Ishikawa (cell line): ENCODE results near the gene SCYGR6.

Experiments used
- CEBPB ChIP-seq: IDR thresholded peaks from 2 replicates; pipeline ENCODE4 v1.6.1; 2012
- CREB1 ChIP-seq: IDR thresholded peaks from 2 replicates; pipeline ENCODE4 v1.6.1; 2012; ENCODE audit warnings: low read depth
- EGR1 ChIP-seq: IDR thresholded peaks from 2 replicates; pipeline ENCODE4 v1.6.1; 2012
- EP300 ChIP-seq: IDR thresholded peaks from 2 replicates; pipeline ENCODE4 v1.6.1; 2012; ENCODE audit warnings: borderline replicate concordance
- NFIC ChIP-seq: IDR thresholded peaks from 2 replicates; pipeline ENCODE4 v1.6.1; 2012
- RAD21 ChIP-seq: IDR thresholded peaks from 2 replicates; pipeline ENCODE4 v1.6.1; 2012; ENCODE audit warnings: low read depth
- TAF1 ChIP-seq: IDR thresholded peaks from 2 replicates; pipeline ENCODE4 v1.6.1; 2012; ENCODE audit warnings: low read depth, mild to moderate bottlenecking
- TCF12 ChIP-seq: IDR thresholded peaks from 2 replicates; pipeline ENCODE4 v1.6.1; 2012; ENCODE audit warnings: low read depth
- TEAD4 ChIP-seq: IDR thresholded peaks from 2 replicates; pipeline ENCODE4 v1.6.1; 2012
- YY1 ChIP-seq: IDR thresholded peaks from 2 replicates; pipeline ENCODE4 v1.6.1; 2012; ENCODE audit warnings: low read depth
- ZBTB7A ChIP-seq: IDR thresholded peaks from 2 replicates; pipeline ENCODE4 v1.6.1; 2012; ENCODE audit warnings: low read depth
- TF ChIP-seq, protein P1 (sequence below): IDR thresholded peaks from 2 replicates; pipeline ENCODE4 v1.6.1; 2012
- TF ChIP-seq, protein P2 (sequence below): IDR thresholded peaks from 2 replicates; pipeline ENCODE4 v1.6.1; 2012
- TF ChIP-seq, protein P3 (sequence below): IDR thresholded peaks from 2 replicates; pipeline ENCODE4 v1.6.1; 2012; ENCODE audit warnings: low read depth, mild to moderate bottlenecking

Gene SCYGR6

DNA sequence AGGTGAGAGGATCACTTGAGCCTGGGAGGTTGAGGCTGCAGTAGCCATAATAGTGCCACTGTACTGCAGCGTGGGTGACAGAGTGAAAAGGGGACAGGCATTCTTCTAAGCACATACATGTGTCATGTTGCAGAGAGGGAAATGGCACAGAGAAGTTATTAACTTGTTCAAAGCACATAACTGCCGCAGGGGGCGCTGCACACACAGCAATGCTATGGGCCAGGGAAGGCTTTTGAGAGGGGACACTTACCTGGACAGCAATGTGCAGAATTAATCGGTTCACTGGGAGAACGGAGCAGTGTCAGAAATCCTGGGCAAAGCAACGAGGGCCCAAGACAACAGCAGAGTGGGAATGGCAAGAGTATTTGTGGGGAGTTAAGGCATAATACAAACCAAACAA is 23.5 kb upstream of the SCYGR6 start:
- TF ChIP-seq EGR1 = no peak
- TF ChIP-seq RAD21 = peak; percentile 70
- no peak for TF ChIP-seq CEBPB
- TF ChIP-seq CREB1 = no peak
- TF ChIP-seq EP300 = no peak
- no peak for TF ChIP-seq TCF12
- TF ChIP-seq ZBTB7A = no peak
- TF ChIP-seq TEAD4 = peak; percentile 47

DNA sequence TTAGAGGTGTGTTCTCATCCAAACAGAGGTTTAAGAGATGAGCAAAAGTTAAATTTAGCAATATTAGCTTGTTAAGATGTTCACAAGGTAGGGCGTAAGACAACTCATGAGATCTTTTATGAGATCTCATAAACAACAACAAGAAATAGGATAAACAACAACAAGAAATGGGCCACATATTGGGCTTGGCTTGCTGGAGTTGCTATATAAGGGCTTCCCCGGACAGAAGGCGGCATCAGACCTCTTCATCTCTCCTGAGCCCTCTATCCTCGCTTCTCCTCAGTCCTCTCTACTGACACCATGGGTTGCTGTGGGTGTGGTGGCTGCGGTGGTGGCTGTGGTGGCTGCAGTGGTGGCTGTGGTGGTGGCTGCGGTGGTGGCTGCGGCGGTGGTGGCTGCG is 21.0 kb upstream of the SCYGR6 start, which contains the start of gene SCYGR8:
Gene SCYGR8 (plus strand): TSS at position 301 of the 400 bp plus-strand sequence. CDS start 0 bp downstream, at position 301.
- TF ChIP-seq TAF1 = no peak
- TF ChIP-seq TEAD4 = no peak
- TF ChIP-seq EGR1 = no peak
- no peak for TF ChIP-seq RAD21

DNA sequence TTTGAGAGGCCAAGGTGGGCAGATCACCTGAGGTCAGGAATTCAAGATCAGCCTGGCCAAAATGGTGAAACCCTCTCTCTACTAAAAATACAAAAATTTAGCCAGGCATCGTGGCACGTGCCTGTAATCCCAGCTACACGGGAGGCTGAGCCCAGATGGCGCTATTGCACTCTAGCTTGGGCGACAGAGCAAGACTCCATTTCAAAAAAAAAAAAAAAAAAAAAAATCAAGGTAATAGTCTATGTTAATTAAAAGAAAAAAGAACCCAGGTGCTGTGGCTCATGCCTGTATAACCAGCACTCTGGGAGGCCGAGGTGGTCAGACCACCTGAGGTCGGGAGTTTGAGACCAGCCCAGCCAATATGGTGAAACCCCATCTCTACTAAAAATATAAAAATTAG is 16.1 kb upstream of the SCYGR6 start:
- TF ChIP-seq, protein P1, sequence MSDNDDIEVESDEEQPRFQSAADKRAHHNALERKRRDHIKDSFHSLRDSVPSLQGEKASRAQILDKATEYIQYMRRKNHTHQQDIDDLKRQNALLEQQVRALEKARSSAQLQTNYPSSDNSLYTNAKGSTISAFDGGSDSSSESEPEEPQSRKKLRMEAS = 0 out of 2 replicates have a peak, but pooled peaks have one; percentile 42
- TF ChIP-seq RAD21 (peak; percentile 59), YY1 (0 out of 2 replicates have a peak, but pooled peaks have one; percentile 18)
- TF ChIP-seq, protein P2, sequence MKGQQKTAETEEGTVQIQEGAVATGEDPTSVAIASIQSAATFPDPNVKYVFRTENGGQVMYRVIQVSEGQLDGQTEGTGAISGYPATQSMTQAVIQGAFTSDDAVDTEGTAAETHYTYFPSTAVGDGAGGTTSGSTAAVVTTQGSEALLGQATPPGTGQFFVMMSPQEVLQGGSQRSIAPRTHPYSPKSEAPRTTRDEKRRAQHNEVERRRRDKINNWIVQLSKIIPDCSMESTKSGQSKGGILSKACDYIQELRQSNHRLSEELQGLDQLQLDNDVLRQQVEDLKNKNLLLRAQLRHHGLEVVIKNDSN = peak; percentile 53

DNA sequence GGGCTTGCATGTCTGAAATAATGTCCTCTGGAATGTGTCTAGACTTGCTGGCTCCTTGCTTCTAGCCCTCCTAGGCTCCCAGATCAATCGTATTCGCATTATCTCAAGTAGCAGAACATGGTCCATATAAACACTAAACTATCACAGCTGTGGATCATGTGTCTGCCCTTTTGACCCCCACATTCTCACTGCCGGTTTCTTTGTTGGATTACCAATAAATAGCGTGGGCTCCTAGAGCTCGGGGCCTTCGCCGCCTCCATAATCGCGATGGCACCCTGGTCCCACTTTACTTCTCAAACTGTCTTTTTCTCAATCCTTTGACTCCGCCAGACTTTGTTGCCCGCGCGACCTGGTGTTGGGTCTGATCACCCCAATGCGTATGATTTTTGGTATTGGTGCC is 14.8 kb upstream of the SCYGR6 start:
- no peak for TF ChIP-seq CREB1

DNA sequence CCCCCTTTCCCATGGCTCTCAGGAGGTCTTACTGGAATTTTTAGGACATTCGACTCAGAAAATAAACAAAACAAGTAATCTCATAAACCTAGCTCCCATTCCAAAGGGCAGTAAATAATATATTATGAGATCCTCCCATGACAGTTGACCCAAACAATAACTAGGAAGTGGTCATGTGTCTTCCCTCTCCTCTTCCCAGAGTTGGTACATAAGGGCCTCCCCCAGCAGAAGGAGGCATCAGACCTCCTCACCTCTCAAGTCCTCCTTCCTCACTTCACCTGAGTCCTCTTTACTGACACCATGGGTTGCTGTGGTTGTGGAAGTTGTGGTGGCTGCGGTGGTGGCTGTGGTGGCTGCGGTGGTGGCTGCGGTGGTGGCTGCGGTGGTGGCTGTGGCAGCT is 3.5 kb upstream of the SCYGR6 start, which contains the start of gene SCYGR7:
Gene SCYGR7 (plus strand): TSS at position 301 of the 400 bp plus-strand sequence. CDS start 0 bp downstream, at position 301.
- TF ChIP-seq, protein P3, sequence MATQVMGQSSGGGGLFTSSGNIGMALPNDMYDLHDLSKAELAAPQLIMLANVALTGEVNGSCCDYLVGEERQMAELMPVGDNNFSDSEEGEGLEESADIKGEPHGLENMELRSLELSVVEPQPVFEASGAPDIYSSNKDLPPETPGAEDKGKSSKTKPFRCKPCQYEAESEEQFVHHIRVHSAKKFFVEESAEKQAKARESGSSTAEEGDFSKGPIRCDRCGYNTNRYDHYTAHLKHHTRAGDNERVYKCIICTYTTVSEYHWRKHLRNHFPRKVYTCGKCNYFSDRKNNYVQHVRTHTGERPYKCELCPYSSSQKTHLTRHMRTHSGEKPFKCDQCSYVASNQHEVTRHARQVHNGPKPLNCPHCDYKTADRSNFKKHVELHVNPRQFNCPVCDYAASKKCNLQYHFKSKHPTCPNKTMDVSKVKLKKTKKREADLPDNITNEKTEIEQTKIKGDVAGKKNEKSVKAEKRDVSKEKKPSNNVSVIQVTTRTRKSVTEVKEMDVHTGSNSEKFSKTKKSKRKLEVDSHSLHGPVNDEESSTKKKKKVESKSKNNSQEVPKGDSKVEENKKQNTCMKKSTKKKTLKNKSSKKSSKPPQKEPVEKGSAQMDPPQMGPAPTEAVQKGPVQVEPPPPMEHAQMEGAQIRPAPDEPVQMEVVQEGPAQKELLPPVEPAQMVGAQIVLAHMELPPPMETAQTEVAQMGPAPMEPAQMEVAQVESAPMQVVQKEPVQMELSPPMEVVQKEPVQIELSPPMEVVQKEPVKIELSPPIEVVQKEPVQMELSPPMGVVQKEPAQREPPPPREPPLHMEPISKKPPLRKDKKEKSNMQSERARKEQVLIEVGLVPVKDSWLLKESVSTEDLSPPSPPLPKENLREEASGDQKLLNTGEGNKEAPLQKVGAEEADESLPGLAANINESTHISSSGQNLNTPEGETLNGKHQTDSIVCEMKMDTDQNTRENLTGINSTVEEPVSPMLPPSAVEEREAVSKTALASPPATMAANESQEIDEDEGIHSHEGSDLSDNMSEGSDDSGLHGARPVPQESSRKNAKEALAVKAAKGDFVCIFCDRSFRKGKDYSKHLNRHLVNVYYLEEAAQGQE = no peak
- TF ChIP-seq ZBTB7A (no peak), CREB1 (no peak), TEAD4 (no peak), EGR1 (no peak)
- TF ChIP-seq, protein P1 = no peak
- TF ChIP-seq, protein P2 = no peak

DNA sequence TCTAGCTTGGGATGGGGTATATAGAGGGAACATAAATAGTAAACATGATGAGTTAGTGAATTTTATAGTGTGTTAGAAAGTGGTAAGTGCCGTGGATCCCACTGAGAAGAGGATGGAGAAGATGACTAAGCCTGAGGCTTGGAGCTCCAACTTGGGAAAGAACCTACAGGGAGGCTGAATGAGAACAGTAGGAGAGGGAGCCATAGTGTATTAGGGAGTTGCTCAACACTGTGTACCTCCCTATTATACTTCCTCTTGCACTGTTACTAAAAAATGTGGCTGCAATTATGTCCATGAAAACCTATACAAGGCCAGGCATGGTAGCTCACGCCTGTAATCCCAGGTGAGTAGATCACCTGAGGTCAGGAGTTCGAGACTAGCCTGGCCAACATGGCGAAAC is 3.9 kb downstream of the SCYGR6 start:
- TF ChIP-seq ZBTB7A = no peak
- no peak for TF ChIP-seq EGR1

DNA sequence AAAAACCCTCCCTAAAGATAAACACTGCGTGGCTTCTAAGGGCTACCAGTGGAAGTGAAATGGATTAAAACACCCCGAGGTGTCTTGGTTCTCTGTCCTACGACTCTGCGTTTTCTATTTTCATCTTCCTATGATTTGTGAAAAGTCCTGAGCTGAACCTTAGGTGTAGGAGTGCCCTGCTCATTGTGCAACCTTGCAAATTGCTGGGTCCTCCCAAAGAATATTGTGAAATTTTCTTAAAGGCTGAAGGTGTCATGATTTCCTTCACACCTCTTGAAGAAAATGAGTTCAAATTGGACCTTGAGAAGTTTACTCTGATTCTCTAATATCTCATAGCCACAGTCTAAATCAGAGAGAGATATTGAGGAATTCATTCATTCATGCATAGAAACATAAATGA is 4.9 kb downstream of the SCYGR6 start:
- no peak for TF ChIP-seq EGR1
- TF ChIP-seq, protein P3 = no peak
- no peak for TF ChIP-seq TCF12
- TF ChIP-seq YY1 = no peak
- no peak for TF ChIP-seq TEAD4
- TF ChIP-seq, protein P1 = no peak
- no peak for TF ChIP-seq RAD21
- no peak for TF ChIP-seq NFIC
- no peak for TF ChIP-seq ZBTB7A
